Measurements from ENCODE around the gene MAPK4.

MAPK4 gene

DNA sequence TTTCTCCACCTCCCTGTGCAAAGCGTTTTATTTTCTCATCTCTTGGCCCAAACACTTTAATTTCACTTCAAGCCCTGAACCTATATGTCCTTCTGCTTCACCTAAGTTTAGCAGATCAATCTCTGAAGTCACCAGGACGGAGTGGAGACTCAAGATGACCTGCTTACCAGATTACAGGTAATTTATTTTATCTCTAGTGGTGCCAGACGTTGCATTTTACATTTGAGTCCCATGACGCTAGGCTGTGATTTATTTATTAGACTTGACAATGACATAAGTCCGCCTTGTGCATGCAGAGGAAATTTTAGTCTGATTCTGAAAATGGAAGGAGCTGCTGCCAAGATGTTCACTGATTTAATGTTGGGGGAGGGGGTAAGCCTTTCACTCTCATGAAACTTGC, 186.1 kb downstream of the MAPK4 start:
- no peak for TF ChIP-seq POLR2AphosphoS5 (IDR thresholded peaks at IDR 0.05; ENCODE audit: low read depth)
- no peak for TF ChIP-seq CTCF (IDR thresholded peaks at IDR 0.05; ENCODE audit: insufficient read depth, low read length)
- no peak for TF ChIP-seq REST (IDR thresholded peaks at IDR 0.05; ENCODE audit: insufficient replicate concordance, low read depth)
- no peak for TF ChIP-seq SPI1 (IDR thresholded peaks at IDR 0.05; ENCODE audit: borderline replicate concordance, low read depth)
- no peak for TF ChIP-seq GABPA (IDR thresholded peaks at IDR 0.05; ENCODE audit: low read depth)
- DNase-seq (ENCODE audit: low read depth in 1 of 2, low spot score in 1 of 2), result no peak
- Histone ChIP-seq H3K4me3 (replicated peaks; ENCODE audit: insufficient read depth, low read length) (no peak overlapping the region), H3K27me3 (ENCODE audit: insufficient read depth, poor library complexity, severe bottlenecking) (peaks cover 8% of the 10 kb centered on the region), H3K27ac (replicated peaks) (no peak overlapping the region)

GRCh38 chr18:50747849-50748242, 188.0 kb downstream of the MAPK4 start:
- Histone ChIP-seq H3K27me3 (ENCODE audit: insufficient read depth, poor library complexity, severe bottlenecking) (peaks cover 8% of the 10 kb centered on the region), H3K4me3 (replicated peaks; ENCODE audit: insufficient read depth, low read length) (no peak overlapping the region), H3K27ac (replicated peaks) (no peak overlapping the region)
- TF ChIP-seq CTCF (IDR thresholded peaks at IDR 0.05; ENCODE audit: insufficient read depth, low read length), result no peak
- no peak for TF ChIP-seq SPI1 (IDR thresholded peaks at IDR 0.05; ENCODE audit: borderline replicate concordance, low read depth)
- no peak for TF ChIP-seq POLR2AphosphoS5 (IDR thresholded peaks at IDR 0.05; ENCODE audit: low read depth)
- TF ChIP-seq REST (IDR thresholded peaks at IDR 0.05; ENCODE audit: insufficient replicate concordance, low read depth), result no peak
- TF ChIP-seq GABPA (IDR thresholded peaks at IDR 0.05; ENCODE audit: low read depth), result no peak
- no peak for DNase-seq (ENCODE audit: low read depth in 1 of 2, low spot score in 1 of 2)

DNA sequence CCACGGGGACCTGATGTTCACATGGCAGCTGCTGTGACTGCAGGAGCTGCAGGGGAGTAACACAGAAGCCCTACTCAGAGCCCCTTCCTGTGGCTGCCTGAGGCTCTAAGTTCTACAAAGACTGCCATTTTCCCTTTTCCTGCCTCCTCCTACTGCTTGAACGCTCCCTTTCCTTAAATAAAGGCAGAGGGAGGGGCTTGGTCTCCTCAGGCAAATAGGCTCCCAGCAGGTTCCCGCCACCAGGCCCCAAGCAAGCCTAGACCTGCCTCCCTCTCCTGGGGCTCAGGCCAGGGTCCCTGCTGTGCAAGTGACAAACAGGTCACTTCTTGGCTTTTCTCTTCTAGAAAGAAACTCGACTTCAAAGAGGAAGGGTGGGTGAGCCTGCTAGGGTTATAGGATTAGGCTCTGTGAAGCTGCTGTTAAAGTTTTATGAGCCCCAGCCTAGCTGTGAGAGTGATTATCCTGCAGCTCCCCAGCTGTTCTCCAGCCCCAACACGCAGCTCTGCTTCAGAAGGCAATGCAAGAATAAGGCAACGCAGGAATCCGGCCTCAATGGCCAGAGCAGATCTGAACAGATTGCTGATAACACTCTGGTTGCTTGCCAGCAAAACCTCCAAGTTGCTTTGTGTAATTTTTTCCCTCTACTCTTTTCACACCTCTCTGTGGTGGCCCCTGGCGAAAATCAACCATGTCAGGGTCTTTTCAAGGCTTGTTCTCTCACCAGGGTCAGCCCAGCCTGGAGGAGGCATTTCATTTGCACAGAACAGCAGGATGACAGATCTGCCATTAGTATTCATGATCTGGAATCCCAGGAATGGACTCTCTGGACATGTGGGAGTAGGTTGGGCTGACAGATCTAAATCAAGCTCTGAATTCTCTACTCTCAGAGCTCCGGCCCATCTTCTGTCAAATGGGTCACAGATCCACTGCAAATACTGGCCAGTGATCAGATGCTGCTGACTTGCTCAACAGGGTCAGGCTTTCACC, 188.6 kb downstream of the MAPK4 start:
- no peak for DNase-seq (ENCODE audit: low read depth in 1 of 2, low spot score in 1 of 2)
- H3K4me3 ChIP-seq (replicated peaks; ENCODE audit: insufficient read depth, low read length), result no peak overlapping the region

More for the DNA sequence above, 188.6 kb downstream of the MAPK4 start:
- Histone ChIP-seq H3K27me3 (ENCODE audit: insufficient read depth, poor library complexity, severe bottlenecking) (peaks cover 8% of the 10 kb centered on the region), H3K27ac (replicated peaks) (no peak overlapping the region)
- TF ChIP-seq GABPA (IDR thresholded peaks at IDR 0.05; ENCODE audit: low read depth) (no peak), SPI1 (IDR thresholded peaks at IDR 0.05; ENCODE audit: borderline replicate concordance, low read depth) (no peak), CTCF (IDR thresholded peaks at IDR 0.05; ENCODE audit: insufficient read depth, low read length) (no peak), POLR2AphosphoS5 (IDR thresholded peaks at IDR 0.05; ENCODE audit: low read depth) (no peak), REST (IDR thresholded peaks at IDR 0.05; ENCODE audit: insufficient replicate concordance, low read depth) (no peak)
